ENCODE results near the gene KLHL14. TPM values are rescaled to one million over a fixed set of nuclear protein-coding genes. Genes with fewer than 3 reads are reported as not detected.

The KLHL14 gene
- total and polyA plus RNA-seq, 10 of the 15 experiments (the other 5 are each of a cell fraction or from before 2014, with no cell fraction given) = 0.03 to 0.05 TPM; not detected in 8

DNA sequence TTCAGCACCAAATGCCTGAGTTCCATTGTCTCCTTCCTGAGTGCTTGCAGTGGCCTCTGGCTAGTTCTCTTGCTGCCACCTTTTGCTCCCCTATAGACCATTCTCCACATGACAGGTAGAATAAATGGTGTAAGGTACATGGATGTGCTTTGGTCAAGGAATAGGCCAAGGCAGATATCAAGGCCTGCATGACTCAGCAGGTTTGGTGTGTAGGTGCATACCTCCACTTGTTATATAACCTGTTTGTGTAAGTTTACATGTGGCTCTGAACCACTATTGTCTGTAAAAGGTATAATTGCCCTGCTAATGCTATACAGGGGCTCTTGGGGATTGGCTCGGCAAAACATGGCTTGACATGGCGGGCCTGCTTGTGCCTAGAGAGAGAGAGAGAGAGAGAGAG is 143.5 kb downstream of the KLHL14 start (continued):
- no peak for TF ChIP-seq IRF3 (IDR thresholded peaks at IDR 0.05)
- TF ChIP-seq RB1 (IDR thresholded peaks at IDR 0.05; ENCODE audit: borderline replicate concordance) = no peak
- TF ChIP-seq CREM (IDR thresholded peaks at IDR 0.05; ENCODE audit: low read depth) = no peak
- no peak for TF ChIP-seq TAF1 (IDR thresholded peaks at IDR 0.05; ENCODE audit: borderline replicate concordance, low read depth, low read length)
- no peak for TF ChIP-seq HDAC6 (IDR thresholded peaks at IDR 0.05; ENCODE audit: unreplicated experiment)
- no peak for TF ChIP-seq LARP7 (IDR thresholded peaks at IDR 0.05)

DNA sequence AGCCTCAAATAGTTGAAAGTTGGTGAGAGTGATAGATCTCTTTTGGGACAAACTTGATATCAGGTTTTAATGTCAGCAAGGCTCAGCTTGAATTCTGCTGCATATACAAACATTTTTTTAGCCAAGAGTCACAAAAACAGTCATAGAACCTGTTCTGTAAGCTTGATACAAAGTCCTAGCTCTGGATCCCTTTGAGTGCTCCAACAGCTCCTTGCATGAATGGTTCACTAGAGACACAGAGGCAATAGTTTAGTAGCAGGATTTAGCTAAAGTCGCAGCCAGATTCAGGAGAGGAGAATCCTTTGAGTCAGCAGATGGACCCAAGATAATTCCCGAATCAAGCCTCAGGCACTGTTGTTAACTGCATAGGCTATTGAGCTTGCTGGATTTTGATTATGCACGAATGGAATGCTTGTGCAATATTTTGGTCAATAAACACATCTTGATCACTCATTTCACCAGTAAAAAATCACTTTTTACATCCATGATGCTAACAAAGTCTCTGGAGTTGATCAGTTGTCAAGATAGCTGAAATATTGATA is 148.6 kb downstream of the KLHL14 start:
- H3K9ac ChIP-seq (ENCODE audit: control insufficient read depth, insufficient read depth, low read length) = no peak overlapping the region
- CTCF ChIA-PET = no interaction called here
- H3K27me3 ChIP-seq (replicated peaks in 1 of 2; ENCODE audit: control insufficient read depth in 2 of 2, insufficient read depth in 2 of 2, low read length in 1 of 2) = no peaks in the 10 kb centered on the region; a peak in 1 of 4 replicates
- DNase-seq (ENCODE audit: low read depth, low spot score) = no peak
- RAD21 ChIA-PET (ENCODE audit: unreplicated experiment) = no interaction called here
- no peak overlapping the region for H3K4me2 ChIP-seq (ENCODE audit: control insufficient read depth, insufficient read depth)
- no peaks in the 10 kb centered on the region for H3K79me2 ChIP-seq (ENCODE audit: control insufficient read depth, insufficient read depth, low read length)
- no peak for ATAC-seq
- WGBS (ENCODE audit: insufficient coverage, insufficient replicate concordance, low lambda C conversion rate, missing lambda C conversion rate) = 23% methylated on average over 3 of the region's 3 CpGs
- SMC1A ChIA-PET (ENCODE audit: uncharacterized antibody, unreplicated experiment) = no interaction called here
- POLR2A ChIA-PET = no interaction called here
- no peak for FAIRE-seq
- no peaks in the 10 kb centered on the region for H3K36me3 ChIP-seq (ENCODE audit: control insufficient read depth in 2 of 2, insufficient read depth in 2 of 2, low read length in 1 of 2)
- no peaks in the 10 kb centered on the region for H3K4me1 ChIP-seq (ENCODE audit: control insufficient read depth, insufficient read depth, low read length)
- no peak overlapping the region for H2AFZ ChIP-seq (ENCODE audit: control insufficient read depth, low read depth, low read length)
- in situ Hi-C loops (cut with MboI) (no loop called here), intact Hi-C loops (cut with micrococcal nuclease; ENCODE audit: unreplicated experiment) (no loop called here)
- no TSS peak for BruUV-seq (replicated peaks)
- H4K20me1 ChIP-seq (ENCODE audit: control insufficient read depth, insufficient read depth) = no peaks in the 10 kb centered on the region
- H3K4me3 ChIP-seq = no peak overlapping the region
- no peaks in the 10 kb centered on the region for H3K9me3 ChIP-seq (replicated peaks; ENCODE audit: control insufficient read depth, insufficient read depth, low read length)
- no peak overlapping the region for H3K27ac ChIP-seq (ENCODE audit: control insufficient read depth, insufficient read depth)
- TF ChIP-seq KDM1A (IDR thresholded peaks at IDR 0.05; ENCODE audit: borderline replicate concordance) (no peak), SMARCA5 (IDR thresholded peaks at IDR 0.05) (no peak), RBBP5 (conservative IDR thresholded peaks at IDR 0.05) (no peak), BHLHE40 (IDR thresholded peaks at IDR 0.05; ENCODE audit: borderline replicate concordance in 1 of 2, low read depth in 2 of 2, low read length in 1 of 2) (no peak), RCOR1 (conservative IDR thresholded peaks at IDR 0.05; ENCODE audit: low read depth, low read length) (no peak), POU2F2 (IDR thresholded peaks at IDR 0.05; ENCODE audit: borderline replicate concordance, low read depth, low read length) (no peak), HCFC1 (IDR thresholded peaks at IDR 0.05; ENCODE audit: low read length) (no peak), ZBTB11 (CRISPR knock-in tag; IDR thresholded peaks at IDR 0.05) (no peak)
- TF ChIP-seq, protein P1, sequence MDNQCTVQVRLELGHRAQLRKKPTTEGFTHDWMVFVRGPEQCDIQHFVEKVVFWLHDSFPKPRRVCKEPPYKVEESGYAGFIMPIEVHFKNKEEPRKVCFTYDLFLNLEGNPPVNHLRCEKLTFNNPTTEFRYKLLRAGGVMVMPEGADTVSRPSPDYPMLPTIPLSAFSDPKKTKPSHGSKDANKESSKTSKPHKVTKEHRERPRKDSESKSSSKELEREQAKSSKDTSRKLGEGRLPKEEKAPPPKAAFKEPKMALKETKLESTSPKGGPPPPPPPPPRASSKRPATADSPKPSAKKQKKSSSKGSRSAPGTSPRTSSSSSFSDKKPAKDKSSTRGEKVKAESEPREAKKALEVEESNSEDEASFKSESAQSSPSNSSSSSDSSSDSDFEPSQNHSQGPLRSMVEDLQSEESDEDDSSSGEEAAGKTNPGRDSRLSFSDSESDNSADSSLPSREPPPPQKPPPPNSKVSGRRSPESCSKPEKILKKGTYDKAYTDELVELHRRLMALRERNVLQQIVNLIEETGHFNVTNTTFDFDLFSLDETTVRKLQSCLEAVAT (IDR thresholded peaks at IDR 0.05) = no peak
- TF ChIP-seq, protein P2, sequence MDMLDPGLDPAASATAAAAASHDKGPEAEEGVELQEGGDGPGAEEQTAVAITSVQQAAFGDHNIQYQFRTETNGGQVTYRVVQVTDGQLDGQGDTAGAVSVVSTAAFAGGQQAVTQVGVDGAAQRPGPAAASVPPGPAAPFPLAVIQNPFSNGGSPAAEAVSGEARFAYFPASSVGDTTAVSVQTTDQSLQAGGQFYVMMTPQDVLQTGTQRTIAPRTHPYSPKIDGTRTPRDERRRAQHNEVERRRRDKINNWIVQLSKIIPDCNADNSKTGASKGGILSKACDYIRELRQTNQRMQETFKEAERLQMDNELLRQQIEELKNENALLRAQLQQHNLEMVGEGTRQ (IDR thresholded peaks at IDR 0.05; ENCODE audit: borderline replicate concordance, low read depth, low read length) = no peak
- TF ChIP-seq, protein P3, sequence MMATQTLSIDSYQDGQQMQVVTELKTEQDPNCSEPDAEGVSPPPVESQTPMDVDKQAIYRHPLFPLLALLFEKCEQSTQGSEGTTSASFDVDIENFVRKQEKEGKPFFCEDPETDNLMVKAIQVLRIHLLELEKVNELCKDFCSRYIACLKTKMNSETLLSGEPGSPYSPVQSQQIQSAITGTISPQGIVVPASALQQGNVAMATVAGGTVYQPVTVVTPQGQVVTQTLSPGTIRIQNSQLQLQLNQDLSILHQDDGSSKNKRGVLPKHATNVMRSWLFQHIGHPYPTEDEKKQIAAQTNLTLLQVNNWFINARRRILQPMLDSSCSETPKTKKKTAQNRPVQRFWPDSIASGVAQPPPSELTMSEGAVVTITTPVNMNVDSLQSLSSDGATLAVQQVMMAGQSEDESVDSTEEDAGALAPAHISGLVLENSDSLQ (IDR thresholded peaks at IDR 0.05) = no peak

All from GM12878 (cell line).